ENCODE results near the gene RFX1. TPM values are rescaled to one million over a fixed set of nuclear protein-coding genes. Genes with fewer than 3 reads are reported as not detected.

Gene RFX1
- total RNA-seq, 1 experiment from 2014 or later: 14.9 TPM

DNA sequence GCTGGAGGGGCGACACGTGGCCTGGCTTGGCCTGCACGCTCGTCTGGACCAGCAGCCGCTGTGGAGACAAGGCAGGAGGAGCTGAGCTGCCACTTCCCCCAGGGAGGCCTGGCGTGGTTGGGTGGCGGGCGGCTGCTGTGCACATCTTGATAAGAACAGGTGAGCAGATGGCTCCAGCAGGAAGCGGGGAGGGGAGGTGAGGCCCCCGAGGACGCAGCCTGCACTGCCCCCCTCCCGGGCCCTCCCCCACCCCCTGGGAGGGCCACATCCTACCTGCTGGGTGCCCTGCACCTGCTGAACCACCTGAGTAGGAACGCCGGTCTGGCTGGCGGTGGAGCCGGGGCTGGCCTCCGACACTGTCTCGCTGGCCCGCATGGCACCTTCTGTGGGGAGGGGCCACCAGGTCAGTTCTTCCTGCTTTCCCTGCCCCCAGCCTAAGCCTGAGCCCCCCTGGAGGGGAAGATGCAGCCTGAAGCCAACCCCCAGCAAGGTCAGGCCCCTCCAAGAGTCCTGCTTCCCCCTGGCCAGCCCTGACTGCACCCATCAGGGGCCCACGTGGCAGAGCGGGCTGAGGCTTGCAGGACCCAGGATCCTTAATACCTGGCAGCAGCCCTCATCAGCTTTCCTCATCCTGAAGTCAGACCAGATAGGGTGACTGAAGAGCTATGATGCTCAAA is 22.8 kb downstream of the RFX1 start:
- Mint-ChIP-seq H3K4me3 (ENCODE audit: low read depth, unreplicated experiment) (no peak overlapping the region), H3K27me3 (ENCODE audit: unreplicated experiment) (no peaks in the 10 kb centered on the region), H3K27ac (ENCODE audit: unreplicated experiment) (no peak overlapping the region), H3K9me3 (ENCODE audit: low read depth, unreplicated experiment) (no peaks in the 10 kb centered on the region), H3K36me3 (ENCODE audit: insufficient read depth, unreplicated experiment) (no peaks in the 10 kb centered on the region), H3K4me1 (ENCODE audit: low read depth, unreplicated experiment) (no peaks in the 10 kb centered on the region)
- no TSS peak for BruUV-seq (replicated peaks)
- DNase-seq: no peak
- CTCF ChIA-PET: no interaction called here
- TF ChIP-seq, protein P1, sequence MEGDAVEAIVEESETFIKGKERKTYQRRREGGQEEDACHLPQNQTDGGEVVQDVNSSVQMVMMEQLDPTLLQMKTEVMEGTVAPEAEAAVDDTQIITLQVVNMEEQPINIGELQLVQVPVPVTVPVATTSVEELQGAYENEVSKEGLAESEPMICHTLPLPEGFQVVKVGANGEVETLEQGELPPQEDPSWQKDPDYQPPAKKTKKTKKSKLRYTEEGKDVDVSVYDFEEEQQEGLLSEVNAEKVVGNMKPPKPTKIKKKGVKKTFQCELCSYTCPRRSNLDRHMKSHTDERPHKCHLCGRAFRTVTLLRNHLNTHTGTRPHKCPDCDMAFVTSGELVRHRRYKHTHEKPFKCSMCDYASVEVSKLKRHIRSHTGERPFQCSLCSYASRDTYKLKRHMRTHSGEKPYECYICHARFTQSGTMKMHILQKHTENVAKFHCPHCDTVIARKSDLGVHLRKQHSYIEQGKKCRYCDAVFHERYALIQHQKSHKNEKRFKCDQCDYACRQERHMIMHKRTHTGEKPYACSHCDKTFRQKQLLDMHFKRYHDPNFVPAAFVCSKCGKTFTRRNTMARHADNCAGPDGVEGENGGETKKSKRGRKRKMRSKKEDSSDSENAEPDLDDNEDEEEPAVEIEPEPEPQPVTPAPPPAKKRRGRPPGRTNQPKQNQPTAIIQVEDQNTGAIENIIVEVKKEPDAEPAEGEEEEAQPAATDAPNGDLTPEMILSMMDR (IDR thresholded peaks at IDR 0.05; ENCODE audit: unreplicated experiment): no peak
- intact Hi-C loops (cut with micrococcal nuclease; ENCODE audit: unreplicated experiment): no loop called here

DNA sequence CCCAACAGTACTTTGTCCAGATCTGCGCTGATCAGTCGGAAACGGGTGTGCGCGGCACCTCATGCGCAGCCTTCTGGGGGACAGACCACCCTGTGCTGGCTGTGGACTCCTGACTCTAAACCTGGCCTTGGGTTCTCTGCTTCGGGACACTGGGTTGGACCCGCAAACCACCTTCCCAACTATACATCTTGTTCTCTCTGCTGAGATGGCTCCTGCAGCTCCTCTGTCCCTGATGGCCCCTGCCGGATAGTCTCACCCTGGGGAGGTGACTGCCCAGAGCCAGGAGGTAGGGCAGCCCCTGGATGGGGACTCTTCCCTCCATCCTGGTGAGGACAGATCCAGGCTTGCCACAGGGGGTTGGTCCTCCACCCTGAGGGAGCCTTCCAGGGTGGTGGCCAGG is 23.3 kb downstream of the RFX1 start:
- Mint-ChIP-seq H3K4me1 (ENCODE audit: low read depth, unreplicated experiment) (no peaks in the 10 kb centered on the region), H3K36me3 (ENCODE audit: insufficient read depth, unreplicated experiment) (no peaks in the 10 kb centered on the region), H3K27me3 (ENCODE audit: unreplicated experiment) (no peaks in the 10 kb centered on the region), H3K9me3 (ENCODE audit: low read depth, unreplicated experiment) (no peaks in the 10 kb centered on the region), H3K27ac (ENCODE audit: unreplicated experiment) (no peak overlapping the region), H3K4me3 (ENCODE audit: low read depth, unreplicated experiment) (no peak overlapping the region)
- TF ChIP-seq, protein P1 (IDR thresholded peaks at IDR 0.05; ENCODE audit: unreplicated experiment): no peak
- CTCF ChIA-PET: no interaction called here
- DNase-seq: no peak
- intact Hi-C loops (cut with micrococcal nuclease; ENCODE audit: unreplicated experiment): no loop called here
- no TSS peak for BruUV-seq (replicated peaks)

DNA sequence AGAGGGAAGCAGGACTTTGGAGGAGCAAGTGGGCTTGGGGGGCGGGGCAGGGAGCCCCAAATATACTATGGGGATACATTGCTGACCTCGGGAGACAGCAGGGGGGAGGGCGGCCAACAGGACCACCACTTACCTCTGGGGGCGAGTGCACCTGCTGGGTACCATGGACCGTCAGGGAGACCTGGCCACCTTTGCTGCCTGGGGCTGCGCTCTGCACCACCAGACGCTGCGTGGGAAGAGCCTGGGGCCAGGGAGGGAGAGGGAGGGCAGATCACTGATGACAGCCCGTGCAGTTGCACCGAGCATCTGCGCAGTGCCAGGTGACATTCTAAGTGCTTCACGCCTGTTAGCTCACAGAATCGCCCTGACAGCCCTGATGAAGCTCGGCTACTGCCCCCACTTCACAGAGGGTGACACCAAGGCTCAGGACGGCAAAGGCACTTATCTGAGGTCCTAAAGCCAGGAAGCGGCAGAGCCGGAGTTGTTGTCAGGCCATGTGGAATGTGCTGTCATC is 24.1 kb downstream of the RFX1 start:
- Mint-ChIP-seq H3K27ac (ENCODE audit: unreplicated experiment) (no peak overlapping the region), H3K4me1 (ENCODE audit: low read depth, unreplicated experiment) (no peaks in the 10 kb centered on the region), H3K4me3 (ENCODE audit: low read depth, unreplicated experiment) (no peak overlapping the region), H3K27me3 (ENCODE audit: unreplicated experiment) (no peaks in the 10 kb centered on the region), H3K36me3 (ENCODE audit: insufficient read depth, unreplicated experiment) (no peaks in the 10 kb centered on the region), H3K9me3 (ENCODE audit: low read depth, unreplicated experiment) (no peaks in the 10 kb centered on the region)
- BruUV-seq (replicated peaks): no TSS peak
- TF ChIP-seq, protein P1 (IDR thresholded peaks at IDR 0.05; ENCODE audit: unreplicated experiment): no peak
- no peak for DNase-seq
- CTCF ChIA-PET: no interaction called here
- intact Hi-C loops (cut with micrococcal nuclease; ENCODE audit: unreplicated experiment): no loop called here

DNA sequence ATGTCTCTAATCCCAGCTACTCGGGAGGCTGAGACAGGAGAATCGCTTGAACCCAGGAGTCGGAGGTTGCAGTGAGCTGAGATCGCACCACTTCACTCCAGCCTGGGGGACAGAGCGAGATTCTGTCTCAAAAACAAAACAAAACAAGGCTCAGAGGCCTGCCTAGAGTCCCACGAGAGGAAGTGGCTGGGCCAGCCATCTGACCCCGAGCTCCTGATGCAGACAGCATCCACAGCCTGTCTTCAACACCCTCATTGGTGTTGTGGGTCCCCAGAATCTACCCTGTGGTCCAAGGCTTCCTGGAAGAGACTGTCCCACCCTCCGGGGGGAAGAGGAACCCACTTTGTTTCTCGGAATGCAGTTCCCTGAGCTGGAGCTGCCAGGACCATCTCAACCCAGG is 24.7 kb downstream of the RFX1 start:
- Mint-ChIP-seq H3K27ac (ENCODE audit: unreplicated experiment) (no peak overlapping the region), H3K27me3 (ENCODE audit: unreplicated experiment) (no peaks in the 10 kb centered on the region), H3K36me3 (ENCODE audit: insufficient read depth, unreplicated experiment) (no peaks in the 10 kb centered on the region), H3K4me1 (ENCODE audit: low read depth, unreplicated experiment) (no peaks in the 10 kb centered on the region), H3K9me3 (ENCODE audit: low read depth, unreplicated experiment) (no peaks in the 10 kb centered on the region), H3K4me3 (ENCODE audit: low read depth, unreplicated experiment) (no peak overlapping the region)
- TF ChIP-seq, protein P1 (IDR thresholded peaks at IDR 0.05; ENCODE audit: unreplicated experiment): no peak
- intact Hi-C loops (cut with micrococcal nuclease; ENCODE audit: unreplicated experiment): no loop called here
- no peak for DNase-seq
- CTCF ChIA-PET: no interaction called here
- no TSS peak for BruUV-seq (replicated peaks)

All from Calu3 (cell line).